Endothelial cell of umbilical vein (primary cell): ENCODE results near the gene KDM4B. TPM values are rescaled to one million over a fixed set of nuclear protein-coding genes. Genes with fewer than 3 reads are reported as not detected.

ENCODE experiments used
- BruUV-seq: library from RNA; stranded (reverse); fragments of 400-500 nt; replicated peaks from 2 replicates; lab custom pipeline; 2021; lab: Mats Ljungman, UMichigan
- CTCF ChIA-PET: fragments of 300-600, 350-600 bp; sonication (Branson Sonifier 250); formaldehyde crosslinking; loops from one replicate; lab custom pipeline; 2021; ENCODE audit warnings: antibody characterized with exemption, inconsistent platforms; lab: Charles Lee
- POLR2A ChIA-PET: fragments of 300-600, 350-600 bp; sonication (Branson Sonifier 250); formaldehyde crosslinking; loops from one replicate; lab custom pipeline; 2021; ENCODE audit warnings: antibody characterized with exemption, inconsistent platforms; lab: Charles Lee
- DNase-seq: peaks from one replicate; pipeline ENCODE4 v3.0.0-alpha.2; 2011; ENCODE audit warnings: low read depth, low spot score
- FAIRE-seq: peaks from 2 replicates; lab custom pipeline; 2011; peaks lifted over from hg19 to GRCh38; lab: Jason Lieb, UNC
- H2AFZ ChIP-seq: 2 replicates; pipeline ENCODE4 v1.6.0; 2012; ENCODE audit warnings: low read depth, low read length, control low read depth, inconsistent platforms
- H3K27ac ChIP-seq: 2 replicates; pipeline ENCODE4 v1.5.1; 2011; ENCODE audit warnings: low read depth, mild to moderate bottlenecking, control low read depth, low read length, moderate library complexity; ENCODE audit not compliant: insufficient read depth
- H3K27me3 ChIP-seq, 2 experiments: 2 replicates each; pipeline versions ENCODE4 v1.6.0 to v1.6.1; 2011; ENCODE audit warnings: low read length in 2 of 2, mixed read lengths in 1 of 2; ENCODE audit not compliant: control insufficient read depth in 2 of 2, insufficient read depth in 2 of 2
- H3K36me3 ChIP-seq, 2 experiments: 2 replicates in 1 of 2; 3 replicates in 1 of 2; pipeline ENCODE4 v1.5.1; 2011; ENCODE audit warnings: low read length in 2 of 2, mild to moderate bottlenecking in 1 of 2, moderate library complexity in 1 of 2; ENCODE audit not compliant: control insufficient read depth in 2 of 2, insufficient read depth in 2 of 2; ENCODE audit errors: extremely low read depth in 1 of 2
- H3K4me1 ChIP-seq: 3 replicates; pipeline ENCODE4 v1.5.1; 2011; ENCODE audit warnings: mild to moderate bottlenecking, low read length; ENCODE audit not compliant: control insufficient read depth, insufficient read depth; ENCODE audit errors: extremely low read depth
- H3K4me2 ChIP-seq: 2 replicates; pipeline ENCODE4 v1.6.1; 2011; ENCODE audit warnings: low read length, control low read depth, mixed read lengths; ENCODE audit not compliant: insufficient read depth
- H3K4me3 ChIP-seq, 3 experiments: fragments of 200-600 bp in 1 of 3; sonication (generic), shearing (Covaris generic) in 1 of 3; replicated peaks in 1 of 3; 2 replicates each; pipeline ENCODE4 v1.5.1; 2011 to 2016; ENCODE audit warnings: control low read depth in 3 of 3, low read length in 3 of 3, mild to moderate bottlenecking in 2 of 3, inconsistent platforms in 1 of 3, low read depth in 1 of 3, moderate library complexity in 1 of 3; ENCODE audit not compliant: insufficient read depth in 1 of 3
- H3K79me2 ChIP-seq: 2 replicates; pipeline ENCODE4 v1.6.0; 2012; ENCODE audit warnings: low read length, inconsistent platforms; ENCODE audit not compliant: control insufficient read depth, insufficient read depth
- H3K9ac ChIP-seq: replicated peaks from 2 replicates; pipeline ENCODE3; 2011; ENCODE audit warnings: low read length, control low read depth; ENCODE audit not compliant: insufficient read depth; ENCODE audit errors: extremely low read depth
- H3K9me1 ChIP-seq: replicated peaks from 3 replicates; pipeline ENCODE4 v1.6.0; 2011; ENCODE audit warnings: mild to moderate bottlenecking, low read length; ENCODE audit not compliant: control insufficient read depth, insufficient read depth; ENCODE audit errors: extremely low read depth
- H3K9me3 ChIP-seq: replicated peaks from 2 replicates; pipeline ENCODE4 v1.5.1; 2012; ENCODE audit warnings: low read length, inconsistent platforms; ENCODE audit not compliant: control insufficient read depth, insufficient read depth
- H4K20me1 ChIP-seq: replicated peaks from 2 replicates; pipeline ENCODE3; 2011; ENCODE audit warnings: mild to moderate bottlenecking, low read length; ENCODE audit not compliant: control insufficient read depth, insufficient read depth; ENCODE audit errors: extremely low read depth
- EZH2 ChIP-seq: IDR thresholded peaks from 2 replicates; pipeline ENCODE4 v1.6.1; 2012; ENCODE audit warnings: borderline replicate concordance, low read depth, mild to moderate bottlenecking, moderate library complexity, low read length, inconsistent platforms; ENCODE audit not compliant: severe bottlenecking
- FOS ChIP-seq: IDR thresholded peaks from 2 replicates; pipeline ENCODE4 v1.6.1; 2011; ENCODE audit warnings: mild to moderate bottlenecking, low read length, moderate library complexity, borderline replicate concordance; ENCODE audit not compliant: insufficient read depth
- GATA2 ChIP-seq: IDR thresholded peaks from 2 replicates; pipeline ENCODE4 v1.7.0; 2011; ENCODE audit warnings: low read depth, mild to moderate bottlenecking, moderate library complexity, mixed read lengths, low read length; ENCODE audit not compliant: insufficient read length, insufficient read depth
- JUN ChIP-seq: IDR thresholded peaks from 2 replicates; pipeline ENCODE4 v1.6.1; 2011; ENCODE audit warnings: borderline replicate concordance, low read depth; ENCODE audit not compliant: insufficient read length, insufficient read depth
- MAX ChIP-seq: IDR thresholded peaks from 2 replicates; pipeline ENCODE4 v1.6.1; 2011; ENCODE audit not compliant: insufficient read depth, insufficient read length
- MYC ChIP-seq: IDR thresholded peaks from one replicate; pipeline ENCODE4 v1.6.1; 2011; ENCODE audit warnings: mild to moderate bottlenecking, low read depth, low read length
- POLR2A ChIP-seq: IDR thresholded peaks from 2 replicates; pipeline ENCODE4 v1.6.1; 2012; ENCODE audit warnings: low read depth, mild to moderate bottlenecking, control low read depth, low read length
- POLR2AphosphoS5 ChIP-seq: IDR thresholded peaks from 2 replicates; pipeline ENCODE4 v1.6.1; 2012; ENCODE audit warnings: low read depth, mild to moderate bottlenecking, control low read depth, low read length, moderate library complexity; ENCODE audit not compliant: insufficient read depth
- dilution Hi-C: fragments of 300-500 bp; cut with MboI; formaldehyde crosslinking; loops from one replicate; pipeline ENCODE4 v1.15.0; 2019; ENCODE audit warnings: low sequenced_read_pairs; ENCODE audit not compliant: extremely low pct_ligation_motif_present
- intact Hi-C: fragments of 100-400 bp; cut with micrococcal nuclease; formaldehyde crosslinking; loops from one replicate; pipeline ENCODE4 v1.10.0; 2022
- polyA plus RNA-seq, 4 experiments: library from polyadenylated mRNA; depleted of rRNA in 3 of 4; stranded (reverse) in 3 of 4; unstranded in 1 of 4; fragments of >200 nt; gene quantifications; 2 replicates each; pipeline versions ENCODE4 v1.2.1 to v1.2.3, GENCODE V29; 2011 to 2012; ENCODE audit warnings: missing spikeins in 1 of 4
- total RNA-seq: library from RNA; stranded (reverse); gene quantifications from 2 replicates; pipeline ENCODE4 v1.2.3, GENCODE V29; 2021
- TF ChIP-seq, protein P1 (sequence below), 2 donors: IDR thresholded peaks; 1 replicate in 1 of 2; 2 replicates in 1 of 2; pipeline ENCODE4 v1.5.1; 2011; ENCODE audit warnings: low read length in 2 of 2, mild to moderate bottlenecking in 2 of 2, moderate library complexity in 2 of 2, control low read depth in 1 of 2, inconsistent platforms in 1 of 2, low read depth in 1 of 2; ENCODE audit not compliant: insufficient read depth in 1 of 2; ENCODE audit errors: extremely low read depth in 1 of 2

The KDM4B gene
- total and polyA plus RNA-seq, 2 donors (not counting 3 experiments of a cell fraction or from before 2014, with no cell fraction given): 12.4 to 37.2 TPM

DNA sequence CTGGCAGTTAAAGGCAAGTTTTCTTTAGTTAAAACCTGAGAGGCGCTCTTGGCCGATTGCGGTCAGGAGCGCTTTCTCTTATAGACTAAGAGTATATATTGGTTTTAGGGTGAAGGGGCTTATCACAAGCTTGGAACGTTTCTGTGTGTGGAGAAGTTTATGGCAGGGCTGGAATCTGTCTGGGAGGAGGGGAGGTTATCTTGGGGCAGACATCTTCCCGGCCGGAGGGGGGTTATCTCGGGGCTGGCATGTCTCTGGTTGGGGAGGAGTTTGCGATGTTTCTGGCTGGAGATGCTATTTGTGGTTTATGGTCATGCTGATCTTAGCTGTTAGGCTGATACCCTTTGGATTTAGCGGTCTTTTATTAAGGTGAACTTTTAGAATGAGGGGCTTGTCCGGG is 18.3 kb downstream of the KDM4B start:
- Histone ChIP-seq H3K9me3 (no peaks in the 10 kb centered on the region), H3K36me3 (no peaks in the 10 kb centered on the region), H3K4me2 (no peak overlapping the region), H3K9ac (no peak overlapping the region), H3K79me2 (peaks cover 51% of the 10 kb centered on the region), H3K4me1 (peaks cover 10% of the 10 kb centered on the region), H3K9me1 (no peaks in the 10 kb centered on the region), H3K4me3 (no peak overlapping the region), H3K27ac (no peak overlapping the region), H4K20me1 (peaks cover 5% of the 10 kb centered on the region), H2AFZ (no peak overlapping the region), H3K27me3 (no peaks in the 10 kb centered on the region)
- ChIA-PET CTCF (interaction anchor here (2.0 kb wide), 1 partner anchor 44 kb away, joined by 4 read pairs; no protein-coding TSS in a partner anchor), POLR2A (no interaction called here)
- TF ChIP-seq GATA2 (no peak), MAX (no peak), EZH2 (no peak), MYC (no peak), POLR2AphosphoS5 (no peak), JUN (no peak), POLR2A (no peak), FOS (no peak)
- TF ChIP-seq, protein P1, sequence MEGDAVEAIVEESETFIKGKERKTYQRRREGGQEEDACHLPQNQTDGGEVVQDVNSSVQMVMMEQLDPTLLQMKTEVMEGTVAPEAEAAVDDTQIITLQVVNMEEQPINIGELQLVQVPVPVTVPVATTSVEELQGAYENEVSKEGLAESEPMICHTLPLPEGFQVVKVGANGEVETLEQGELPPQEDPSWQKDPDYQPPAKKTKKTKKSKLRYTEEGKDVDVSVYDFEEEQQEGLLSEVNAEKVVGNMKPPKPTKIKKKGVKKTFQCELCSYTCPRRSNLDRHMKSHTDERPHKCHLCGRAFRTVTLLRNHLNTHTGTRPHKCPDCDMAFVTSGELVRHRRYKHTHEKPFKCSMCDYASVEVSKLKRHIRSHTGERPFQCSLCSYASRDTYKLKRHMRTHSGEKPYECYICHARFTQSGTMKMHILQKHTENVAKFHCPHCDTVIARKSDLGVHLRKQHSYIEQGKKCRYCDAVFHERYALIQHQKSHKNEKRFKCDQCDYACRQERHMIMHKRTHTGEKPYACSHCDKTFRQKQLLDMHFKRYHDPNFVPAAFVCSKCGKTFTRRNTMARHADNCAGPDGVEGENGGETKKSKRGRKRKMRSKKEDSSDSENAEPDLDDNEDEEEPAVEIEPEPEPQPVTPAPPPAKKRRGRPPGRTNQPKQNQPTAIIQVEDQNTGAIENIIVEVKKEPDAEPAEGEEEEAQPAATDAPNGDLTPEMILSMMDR (IDR thresholded peaks at IDR 0.05; ENCODE audit: extremely low read depth in 1 of 2, insufficient read depth in 1 of 2, low read depth in 1 of 2, low read length in 2 of 2): no peak
- DNase-seq (no peak), FAIRE-seq (no peak)
- intact Hi-C loops: no loop called here
- dilution Hi-C loops: no loop called here
- no TSS peak for BruUV-seq
